K562 (cell line): ENCODE measurements around the gene FBXL13. TPM values are rescaled to one million over a fixed set of nuclear protein-coding genes. Genes with fewer than 3 reads are reported as not detected.

ENCODE experiments used
- CBX5 ChIP-seq: IDR thresholded peaks from 2 replicates; pipeline ENCODE4 v1.6.1; 2014; ENCODE audit warnings: low read depth, borderline replicate concordance
- CREM ChIP-seq: IDR thresholded peaks from 2 replicates; pipeline ENCODE4 v1.6.1; 2014; ENCODE audit warnings: antibody characterized with exemption, low read depth
- CXXC5 ChIP-seq: fragments of 250-450 bp; sonication (Bioruptor Pico); IDR thresholded peaks from 2 replicates; pipeline ENCODE4 v1.8.0; 2022; ENCODE audit warnings: inconsistent platforms, mild to moderate bottlenecking, moderate library complexity
- DDX20 ChIP-seq: fragments of 450-650 bp; IDR thresholded peaks from 2 replicates; pipeline ENCODE4 v1.6.1; 2016; ENCODE audit warnings: missing genetic modification characterization, low read depth, mild to moderate bottlenecking, missing compliant biosample characterization, moderate library complexity
- DEAF1 ChIP-seq: fragments of 450-650 bp; formaldehyde crosslinking; IDR thresholded peaks from 2 replicates; pipeline ENCODE4 v1.4.0; 2020; ENCODE audit warnings: mild to moderate bottlenecking, moderate library complexity
- ETV5 ChIP-seq: sonication (generic); formaldehyde crosslinking; IDR thresholded peaks from 2 replicates; pipeline ENCODE4 v1.4.0; 2020; ENCODE audit warnings: low read depth, mild to moderate bottlenecking, missing genetic modification reagents
- HDAC2 ChIP-seq: fragments of 450-650 bp; IDR thresholded peaks from 2 replicates; pipeline ENCODE4 v1.6.1; 2016; ENCODE audit warnings: mild to moderate bottlenecking
- MECOM ChIP-seq: fragments of 250-450 bp; sonication (Bioruptor Pico); IDR thresholded peaks from 2 replicates; pipeline ENCODE4 v1.8.0; 2022; ENCODE audit warnings: inconsistent platforms
- NCOA6 ChIP-seq: fragments of 450-650 bp; IDR thresholded peaks from 2 replicates; pipeline ENCODE4 v1.6.1; 2017; ENCODE audit warnings: mild to moderate bottlenecking
- NR2C2 ChIP-seq, 2 experiments: fragments of 200-800 bp in 1 of 2; sonication (Bioruptor generic) in 1 of 2; sonication (generic) in 1 of 2; formaldehyde crosslinking in 1 of 2; IDR thresholded peaks; 2 replicates each; pipeline versions ENCODE4 v1.6.1 to v1.8.0; 2016 to 2022; ENCODE audit warnings: mild to moderate bottlenecking in 1 of 2, missing compliant biosample characterization in 1 of 2, missing genetic modification characterization in 1 of 2, missing genetic modification reagents in 1 of 2
- PHB2 ChIP-seq: fragments of 450-650 bp; IDR thresholded peaks from 2 replicates; pipeline ENCODE4 v1.6.1; 2017; ENCODE audit warnings: low read depth
- PHF21A ChIP-seq: fragments of 450-650 bp; IDR thresholded peaks from 2 replicates; pipeline ENCODE4 v1.6.1; 2017; ENCODE audit warnings: low read depth, borderline replicate concordance
- POLR2A ChIP-seq: fragments of 450-650 bp; conservative IDR thresholded peaks from 2 replicates; pipeline ENCODE4 v1.6.1; 2016
- SP1 ChIP-seq: sonication (generic); formaldehyde crosslinking; IDR thresholded peaks from 2 replicates; pipeline ENCODE4 v1.8.1; 2022; ENCODE audit warnings: mild to moderate bottlenecking, missing genetic modification reagents
- TBP ChIP-seq: optimal IDR thresholded peaks from 2 replicates; pipeline ENCODE3; 2011; ENCODE audit warnings: low read depth, low read length, improper control_type of control experiment
- TCF7L2 ChIP-seq: fragments of 150-350 bp; IDR thresholded peaks from 2 replicates; pipeline ENCODE4 v1.6.1; 2016; ENCODE audit warnings: low read depth, mild to moderate bottlenecking, low read length, moderate library complexity
- TEAD4 ChIP-seq, 2 experiments: sonication (generic) in 1 of 2; formaldehyde crosslinking in 1 of 2; IDR thresholded peaks; 2 replicates each; pipeline versions ENCODE4 v1.6.1 to v1.8.0; 2012 to 2022; ENCODE audit warnings: borderline replicate concordance in 1 of 2, inconsistent platforms in 1 of 2, low read length in 1 of 2, mild to moderate bottlenecking in 1 of 2, missing genetic modification reagents in 1 of 2
- TFAP4 ChIP-seq: sonication (generic); formaldehyde crosslinking; IDR thresholded peaks from 2 replicates; pipeline ENCODE4 v1.8.0; 2022; ENCODE audit warnings: missing genetic modification reagents, mild to moderate bottlenecking, moderate library complexity, borderline replicate concordance
- ZBED1 ChIP-seq: IDR thresholded peaks from 2 replicates; pipeline ENCODE4 v1.6.1; 2014
- ZBTB1 ChIP-seq: sonication (generic); formaldehyde crosslinking; IDR thresholded peaks from 2 replicates; pipeline ENCODE4 v1.8.1; 2023; ENCODE audit warnings: missing genetic modification reagents, low read depth, mild to moderate bottlenecking, borderline replicate concordance
- polyA plus RNA-seq, 8 experiments: library from polyadenylated mRNA; depleted of rRNA in 4 of 8; stranded (reverse) in 5 of 8; unstranded in 3 of 8; fragments of >200 nt; fragmentation: Nextera tagmentation in 2 of 8; fragmentation: Illumina TruSeq in 1 of 8; extraction: Ambion mirVana in 2 of 8; extraction: Trizol in 1 of 8; gene quantifications; 2 replicates each; pipeline versions ENCODE4 v1.2.1 to v1.2.3, GENCODE V29; 2011 to 2014; ENCODE audit warnings: inconsistent platforms in 1 of 8, missing spikeins in 1 of 8
- total RNA-seq, 7 experiments: library from RNA; depleted of rRNA in 6 of 7; stranded (reverse); fragments of >200 nt in 6 of 7; fragmentation: Illumina TruSeq in 2 of 7; extraction: Trizol in 2 of 7; gene quantifications; 2 replicates each; pipeline versions ENCODE4 v1.2.1 to v1.2.3, GENCODE V29; 2011 to 2021; ENCODE audit warnings: low replicate concordance in 1 of 7
- TF ChIP-seq, protein P1 (sequence below), 2 experiments: IDR thresholded peaks in 1 of 2; conservative IDR thresholded peaks in 1 of 2; 2 replicates each; pipeline ENCODE4 v1.6.1; 2016; ENCODE audit warnings: low read depth in 2 of 2, mild to moderate bottlenecking in 1 of 2, missing compliant biosample characterization in 1 of 2, missing genetic modification characterization in 1 of 2, moderate library complexity in 1 of 2
- TF ChIP-seq, protein P2 (sequence below): sonication (generic); formaldehyde crosslinking; IDR thresholded peaks from 2 replicates; pipeline ENCODE4 v1.8.0; 2022; ENCODE audit warnings: missing genetic modification reagents, mild to moderate bottlenecking, borderline replicate concordance
- TF ChIP-seq, protein P3 (sequence below): sonication (generic); formaldehyde crosslinking; IDR thresholded peaks from 2 replicates; pipeline ENCODE4 v1.9.0; 2022; ENCODE audit warnings: mild to moderate bottlenecking, missing genetic modification reagents

Gene FBXL13
- total and polyA plus RNA-seq, 9 of the 15 experiments (the other 6 are each of a cell fraction or from before 2014, with no cell fraction given): 16.3 to 55.0 (median 25.4) TPM

- TF ChIP-seq, protein P1, sequence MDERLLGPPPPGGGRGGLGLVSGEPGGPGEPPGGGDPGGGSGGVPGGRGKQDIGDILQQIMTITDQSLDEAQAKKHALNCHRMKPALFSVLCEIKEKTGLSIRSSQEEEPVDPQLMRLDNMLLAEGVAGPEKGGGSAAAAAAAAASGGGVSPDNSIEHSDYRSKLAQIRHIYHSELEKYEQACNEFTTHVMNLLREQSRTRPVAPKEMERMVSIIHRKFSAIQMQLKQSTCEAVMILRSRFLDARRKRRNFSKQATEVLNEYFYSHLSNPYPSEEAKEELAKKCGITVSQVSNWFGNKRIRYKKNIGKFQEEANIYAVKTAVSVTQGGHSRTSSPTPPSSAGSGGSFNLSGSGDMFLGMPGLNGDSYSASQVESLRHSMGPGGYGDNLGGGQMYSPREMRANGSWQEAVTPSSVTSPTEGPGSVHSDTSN (CRISPR knock-in tag; IDR thresholded peaks at IDR 0.05; ENCODE audit: low read depth): no peak
- TF ChIP-seq, protein P1 (tag; conservative IDR thresholded peaks at IDR 0.05; ENCODE audit: low read depth): no peak
- TF ChIP-seq NCOA6 (no peak), MECOM (CRISPR knock-in tag) (peak; percentile 78; the same call in 1 of the 2 replicates), TFAP4 (CRISPR knock-in tag) (no peak), ZBTB1 (CRISPR knock-in tag) (no peak), SP1 (CRISPR knock-in tag) (peak; percentile 34; the same call in 1 of the 2 replicates), CBX5 (no peak), CXXC5 (peak; percentile 65; the same call in 1 of the 2 replicates), ETV5 (0 out of 2 replicates have a peak, but pooled peaks have one; percentile 61), CREM (no peak), TEAD4 (IDR thresholded peaks at IDR 0.05; ENCODE audit: low read length) (peak; percentile 91), TEAD4 (CRISPR knock-in tag; IDR thresholded peaks at IDR 0.05; ENCODE audit: borderline replicate concordance) (no peak), NR2C2 (CRISPR knock-in tag; IDR thresholded peaks at IDR 0.05) (no peak), NR2C2 (tag; IDR thresholded peaks at IDR 0.05) (no peak), POLR2A (no peak), PHB2 (no peak), TBP (no peak), DEAF1 (CRISPR knock-in tag) (no peak), TCF7L2 (no peak), PHF21A (0 out of 2 replicates have a peak, but pooled peaks have one; percentile 20), ZBED1 (no peak), DDX20 (tag) (peak; percentile 70; the same call in 1 of the 2 replicates), HDAC2 (peak; percentile 99)
- TF ChIP-seq, protein P2, sequence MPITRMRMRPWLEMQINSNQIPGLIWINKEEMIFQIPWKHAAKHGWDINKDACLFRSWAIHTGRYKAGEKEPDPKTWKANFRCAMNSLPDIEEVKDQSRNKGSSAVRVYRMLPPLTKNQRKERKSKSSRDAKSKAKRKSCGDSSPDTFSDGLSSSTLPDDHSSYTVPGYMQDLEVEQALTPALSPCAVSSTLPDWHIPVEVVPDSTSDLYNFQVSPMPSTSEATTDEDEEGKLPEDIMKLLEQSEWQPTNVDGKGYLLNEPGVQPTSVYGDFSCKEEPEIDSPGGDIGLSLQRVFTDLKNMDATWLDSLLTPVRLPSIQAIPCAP (CRISPR knock-in tag): no peak
- TF ChIP-seq, protein P3, sequence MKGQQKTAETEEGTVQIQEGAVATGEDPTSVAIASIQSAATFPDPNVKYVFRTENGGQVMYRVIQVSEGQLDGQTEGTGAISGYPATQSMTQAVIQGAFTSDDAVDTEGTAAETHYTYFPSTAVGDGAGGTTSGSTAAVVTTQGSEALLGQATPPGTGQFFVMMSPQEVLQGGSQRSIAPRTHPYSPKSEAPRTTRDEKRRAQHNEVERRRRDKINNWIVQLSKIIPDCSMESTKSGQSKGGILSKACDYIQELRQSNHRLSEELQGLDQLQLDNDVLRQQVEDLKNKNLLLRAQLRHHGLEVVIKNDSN (CRISPR knock-in tag): no peak
Observed at GRCh38 chr7:102983602-102984001, 91.0 kb downstream of the FBXL13 start (continued).
